ENCODE data around the gene NDUFB2.

GRCh38 chr7:140673063-140673773 is 23.3 kb upstream of the NDUFB2 start:
- TF ChIP-seq, protein P1, sequence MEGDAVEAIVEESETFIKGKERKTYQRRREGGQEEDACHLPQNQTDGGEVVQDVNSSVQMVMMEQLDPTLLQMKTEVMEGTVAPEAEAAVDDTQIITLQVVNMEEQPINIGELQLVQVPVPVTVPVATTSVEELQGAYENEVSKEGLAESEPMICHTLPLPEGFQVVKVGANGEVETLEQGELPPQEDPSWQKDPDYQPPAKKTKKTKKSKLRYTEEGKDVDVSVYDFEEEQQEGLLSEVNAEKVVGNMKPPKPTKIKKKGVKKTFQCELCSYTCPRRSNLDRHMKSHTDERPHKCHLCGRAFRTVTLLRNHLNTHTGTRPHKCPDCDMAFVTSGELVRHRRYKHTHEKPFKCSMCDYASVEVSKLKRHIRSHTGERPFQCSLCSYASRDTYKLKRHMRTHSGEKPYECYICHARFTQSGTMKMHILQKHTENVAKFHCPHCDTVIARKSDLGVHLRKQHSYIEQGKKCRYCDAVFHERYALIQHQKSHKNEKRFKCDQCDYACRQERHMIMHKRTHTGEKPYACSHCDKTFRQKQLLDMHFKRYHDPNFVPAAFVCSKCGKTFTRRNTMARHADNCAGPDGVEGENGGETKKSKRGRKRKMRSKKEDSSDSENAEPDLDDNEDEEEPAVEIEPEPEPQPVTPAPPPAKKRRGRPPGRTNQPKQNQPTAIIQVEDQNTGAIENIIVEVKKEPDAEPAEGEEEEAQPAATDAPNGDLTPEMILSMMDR (IDR thresholded peaks at IDR 0.05; ENCODE audit: low read length): no peak; the same call in 1 of the 2 replicates
- no peak for TF ChIP-seq EZH2 (IDR thresholded peaks at IDR 0.05; ENCODE audit: borderline replicate concordance, low read length)

Measured in OCI-LY1 (cell line).